Left kidney (tissue), 2 donors: ENCODE measurements around the gene FBXL14. TPM values are rescaled to one million over a fixed set of nuclear protein-coding genes. Genes with fewer than 3 reads are reported as not detected.
"Not testable (repeated sequence)": the region's sequence is repeated elsewhere in the genome, so short reads cannot be mapped to it uniquely, and the experiment has no call there.

Source experiments
- DNase-seq: peaks from one replicate; pipeline ENCODE4 v3.0.0-alpha.2; 2013
- polyA plus RNA-seq: library from polyadenylated mRNA; unstranded; fragments of 120-200 nt; gene quantifications from one replicate; pipeline ENCODE4 v1.2.1, GENCODE V29; 2013; ENCODE audit not compliant: insufficient read length

Gene FBXL14
- polyA plus RNA-seq, 1 donor, result 9.9 TPM

- no peak for DNase-seq
Measured at GRCh38 chr12:1620092-1620491, 25.7 kb upstream of the FBXL14 start.

DNA sequence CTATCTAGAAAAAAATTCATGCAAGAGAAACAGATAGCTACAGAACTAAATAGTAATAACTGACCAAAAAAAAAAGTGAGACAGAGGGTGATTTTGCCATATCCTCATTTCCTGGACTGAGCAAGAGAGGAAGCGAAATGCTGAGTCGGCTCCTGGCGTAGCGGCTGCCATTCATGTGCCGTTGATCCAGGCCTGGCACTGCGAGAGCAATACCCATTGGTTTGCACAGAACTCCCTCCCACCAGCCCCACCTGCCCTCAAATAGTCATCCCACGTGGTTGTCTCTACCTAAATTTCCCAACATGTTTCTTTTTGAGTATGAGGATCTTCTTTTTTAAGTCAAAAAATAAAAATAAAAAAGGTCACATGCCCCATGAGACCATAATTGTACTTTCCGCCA, 25.2 kb upstream of the FBXL14 start:
- DNase-seq, result no peak

DNA sequence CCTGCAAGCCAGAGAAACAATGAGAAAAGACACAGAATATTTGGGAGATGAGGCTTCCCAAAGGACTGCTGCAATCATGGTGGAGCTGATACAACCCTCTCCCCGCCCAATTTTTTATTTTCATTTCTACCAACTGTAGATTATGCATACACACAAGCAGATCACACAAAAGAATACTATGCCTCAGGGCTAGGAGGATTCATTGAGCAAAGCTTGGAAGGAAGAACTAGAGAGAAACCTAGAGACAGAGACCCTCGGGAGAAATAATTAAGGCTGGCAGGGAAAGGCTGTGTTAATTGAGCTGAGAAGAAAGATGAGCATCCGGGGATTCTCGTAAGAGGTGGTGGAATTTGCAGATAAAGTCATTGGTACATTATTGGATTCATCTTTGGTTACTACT, 24.8 kb upstream of the FBXL14 start:
- DNase-seq, result no peak

- no peak for DNase-seq
Measured at GRCh38 chr12:1618489-1618888, 24.1 kb upstream of the FBXL14 start.

GRCh38 chr12:1616233-1617066, 22.1 kb upstream of the FBXL14 start:
- no peak for DNase-seq

- DNase-seq, result no peak
Measured at GRCh38 chr12:1614360-1614759, 20.0 kb upstream of the FBXL14 start.

DNA sequence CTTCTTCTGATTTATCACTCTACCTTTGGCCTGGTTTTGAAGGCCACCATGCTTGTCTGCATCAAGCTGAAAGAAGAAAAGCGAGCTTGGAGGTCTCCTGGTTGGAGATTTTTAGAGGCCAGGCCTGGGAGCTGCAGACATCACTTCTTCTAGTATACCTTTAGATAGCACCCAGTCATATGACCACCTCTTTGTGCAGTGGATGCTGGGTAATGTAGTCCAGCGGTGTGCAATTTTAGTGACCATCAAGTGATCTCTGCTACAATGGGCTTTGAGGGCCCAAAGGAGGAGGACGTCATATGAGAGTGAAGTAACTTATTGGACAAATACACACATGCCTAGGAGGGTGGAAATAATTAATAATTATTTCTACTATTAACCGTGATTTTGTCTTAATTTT, 19.5 kb upstream of the FBXL14 start:
- no peak for DNase-seq

DNA sequence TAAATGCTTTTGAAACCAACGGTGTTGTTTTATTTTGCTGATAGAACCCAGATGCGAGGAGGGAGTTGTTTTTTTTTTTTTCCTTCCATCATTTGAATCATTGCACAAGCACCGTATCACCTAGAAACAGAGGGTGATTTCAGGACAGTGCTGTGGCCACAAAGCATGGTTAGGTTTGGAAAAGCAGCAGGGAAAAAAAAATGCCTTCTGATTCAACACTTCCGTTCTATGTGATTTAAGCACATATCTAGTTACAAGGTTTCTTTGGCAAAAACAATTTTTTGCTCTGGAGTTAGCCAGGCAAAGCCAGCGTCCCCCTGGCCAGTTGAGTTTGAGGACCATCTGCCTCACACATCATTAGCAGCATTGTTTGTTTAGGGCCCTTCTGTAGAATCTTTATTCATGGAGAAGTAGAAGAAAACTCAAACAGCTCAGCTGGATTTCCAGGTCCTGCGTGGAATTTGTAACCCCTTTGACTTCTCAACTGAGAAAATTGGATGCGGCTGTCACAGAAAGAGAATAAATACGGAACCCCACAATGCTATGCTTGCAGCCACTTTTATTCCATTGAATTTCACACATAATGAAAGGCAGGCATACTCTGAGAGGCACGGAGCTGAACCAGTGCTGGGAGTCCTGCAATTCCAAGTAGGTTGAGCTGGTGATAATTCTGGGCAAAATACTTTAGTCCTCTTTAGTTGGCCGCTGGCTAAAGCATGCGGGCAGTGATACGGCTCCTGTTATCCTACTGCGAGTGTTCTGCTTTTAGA, 17.6 kb upstream of the FBXL14 start:
- DNase-seq, result no peak

DNA sequence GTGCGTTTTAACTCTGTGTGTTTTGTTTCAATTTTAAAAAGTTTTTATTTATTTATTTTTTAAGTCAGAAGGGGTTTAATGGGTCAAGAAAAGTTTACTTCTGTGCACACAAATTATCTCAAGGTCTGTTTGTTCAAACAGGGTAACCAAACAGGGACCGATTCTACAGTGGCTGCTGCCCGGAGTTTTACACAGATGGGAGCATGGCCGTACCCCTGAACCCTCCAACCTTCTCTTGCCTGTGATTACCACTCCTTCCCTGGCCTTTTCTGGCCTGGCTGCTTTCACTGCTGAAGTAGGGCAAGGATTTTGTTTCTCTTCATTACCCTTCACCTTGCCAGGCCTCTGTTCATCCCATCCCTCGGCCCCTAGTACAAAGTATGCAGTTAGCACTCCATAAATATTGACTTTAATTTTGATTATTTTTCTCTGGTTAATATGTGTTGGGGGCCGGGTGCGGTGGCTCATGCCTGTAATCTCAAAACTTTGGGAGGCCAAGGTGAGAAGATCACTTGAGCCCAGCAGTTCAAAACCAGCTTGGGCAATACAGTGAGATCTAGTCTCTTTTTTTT, 15.8 kb upstream of the FBXL14 start:
- no peak for DNase-seq

GRCh38 chr12:1608713-1609119, 14.3 kb upstream of the FBXL14 start:
- no peak for DNase-seq

DNA sequence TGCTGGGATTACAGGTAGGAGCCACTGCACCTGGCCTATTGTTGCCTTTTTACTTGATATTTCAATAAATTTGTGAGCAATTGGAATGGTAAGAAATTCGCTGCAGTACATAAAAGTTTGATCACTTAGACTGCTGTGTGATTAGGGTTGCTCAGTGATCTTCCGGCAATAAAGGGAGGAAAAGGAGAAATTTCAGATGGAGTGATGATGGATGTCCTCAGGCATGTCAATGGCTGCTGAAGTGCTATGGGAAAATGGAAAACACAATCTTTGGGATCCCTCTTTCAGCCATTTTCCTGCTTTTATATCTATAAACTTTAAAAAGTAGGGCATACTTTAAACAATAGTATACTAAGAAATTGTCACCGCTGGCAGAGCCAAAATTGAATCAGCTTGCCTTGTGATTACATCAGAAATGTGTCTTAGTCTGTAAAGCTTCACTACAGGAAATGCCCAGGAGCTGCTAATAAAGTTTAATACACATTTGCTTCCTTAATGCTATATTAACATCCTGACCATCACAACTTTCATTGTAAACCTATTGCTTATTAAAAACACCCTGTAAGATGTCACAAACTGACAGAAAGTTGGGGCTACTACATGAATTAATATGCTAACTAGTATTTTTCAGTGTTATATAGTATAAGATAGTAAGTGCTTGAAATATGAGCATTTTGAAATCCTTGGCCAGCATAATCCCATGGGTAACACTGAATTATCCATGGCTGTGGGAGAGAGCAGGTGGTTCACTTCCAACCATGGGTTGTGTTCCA, 13.7 kb upstream of the FBXL14 start:
- DNase-seq, result no peak

- no peak for DNase-seq
Measured at GRCh38 chr12:1606021-1606622, 11.7 kb upstream of the FBXL14 start.

- DNase-seq, result peak; percentile 86
Measured at GRCh38 chr12:1605129-1606020, 11.0 kb upstream of the FBXL14 start.

GRCh38 chr12:1604464-1604863, 10.1 kb upstream of the FBXL14 start:
- no peak for DNase-seq

GRCh38 chr12:1603269-1603993, 9.1 kb upstream of the FBXL14 start:
- DNase-seq, result no peak

- DNase-seq, result not testable (repeated sequence)
Measured at GRCh38 chr12:1602706-1603105, 8.3 kb upstream of the FBXL14 start.

DNA sequence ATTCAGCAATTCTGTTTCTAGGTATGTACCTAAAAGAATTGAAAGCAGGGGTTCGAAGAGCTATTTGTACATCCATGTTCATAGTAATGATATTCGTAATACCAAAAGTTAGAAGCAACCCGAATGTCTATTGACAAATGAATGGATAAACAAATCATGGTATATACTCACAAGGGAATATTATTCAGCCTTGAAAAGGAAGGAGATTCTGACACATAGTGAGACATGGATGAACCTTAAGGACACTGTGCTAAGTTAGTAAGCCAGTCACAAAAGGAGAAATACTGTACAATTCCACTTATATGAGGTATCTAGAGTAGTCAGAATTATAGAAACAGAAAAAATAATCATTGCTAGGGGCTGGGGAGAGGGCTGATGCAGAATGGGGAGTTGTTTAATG, 4.4 kb upstream of the FBXL14 start:
- DNase-seq, result no peak

- DNase-seq, result no peak
Measured at GRCh38 chr12:1595690-1596347, 1.4 kb upstream of the FBXL14 start.

- no peak for DNase-seq
Measured at GRCh38 chr12:1595026-1595561, 713 bp upstream of the FBXL14 start.

DNA sequence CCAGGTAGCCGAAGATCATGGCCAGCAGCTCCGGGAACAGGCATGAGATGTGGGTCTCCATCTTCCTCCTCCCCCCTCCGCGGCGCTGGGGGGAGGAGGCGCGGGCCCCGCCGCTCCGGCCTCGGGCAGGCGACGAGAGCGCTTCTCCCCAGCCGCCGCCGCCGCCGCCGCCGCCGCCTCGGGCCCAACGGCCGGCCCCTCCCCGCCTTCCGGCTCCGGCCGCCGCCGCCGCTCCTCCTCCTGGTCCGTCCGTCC, 448 bp downstream of the FBXL14 start:
- DNase-seq, result no peak
